ENCODE results near the gene WNT3.

Gene WNT3

GRCh38 chr17:46766493-46767491 lies 51.7 kb downstream of the WNT3 start:
- no peak overlapping the region for H3K4me3 ChIP-seq (ENCODE audit: low read depth, low read length)
- DNase-seq (ENCODE audit: low read depth): no peak
- no peak for TF ChIP-seq CTCF (conservative IDR thresholded peaks at IDR 0.05; ENCODE audit: low read depth, low read length)

- H3K4me3 ChIP-seq (ENCODE audit: low read depth, low read length): no peak overlapping the region
- DNase-seq (ENCODE audit: low read depth): no peak
- TF ChIP-seq CTCF (conservative IDR thresholded peaks at IDR 0.05; ENCODE audit: low read depth, low read length): no peak
These were observed 53.0 kb downstream of the WNT3 start for GRCh38 chr17:46765453-46765852.

GRCh38 chr17:46764709-46765401 lies 53.6 kb downstream of the WNT3 start:
- TF ChIP-seq CTCF (conservative IDR thresholded peaks at IDR 0.05; ENCODE audit: low read depth, low read length): no peak
- peak; percentile 69 for DNase-seq (ENCODE audit: low read depth)
- no peak overlapping the region for H3K4me3 ChIP-seq (ENCODE audit: low read depth, low read length)

- no peak for TF ChIP-seq CTCF (conservative IDR thresholded peaks at IDR 0.05; ENCODE audit: low read depth, low read length)
- DNase-seq (ENCODE audit: low read depth): no peak
- no peak overlapping the region for H3K4me3 ChIP-seq (ENCODE audit: low read depth, low read length)
These were observed 54.3 kb downstream of the WNT3 start for GRCh38 chr17:46764000-46764708.

GRCh38 chr17:46763416-46763815 lies 55.1 kb downstream of the WNT3 start:
- TF ChIP-seq CTCF (conservative IDR thresholded peaks at IDR 0.05; ENCODE audit: low read depth, low read length): no peak

GRCh38 chr17:46759141-46759540 lies 59.4 kb downstream of the WNT3 start:
- no peak overlapping the region for H3K4me3 ChIP-seq (ENCODE audit: low read depth, low read length)
- TF ChIP-seq CTCF (conservative IDR thresholded peaks at IDR 0.05; ENCODE audit: low read depth, low read length): no peak
- no peak for DNase-seq (ENCODE audit: low read depth)

More at GRCh38 chr17:46763416-46763815, 55.1 kb downstream of the WNT3 start:
- no peak overlapping the region for H3K4me3 ChIP-seq (ENCODE audit: low read depth, low read length)
- DNase-seq (ENCODE audit: low read depth): no peak
